ENCODE data around the gene NDUFA11.
A peak's percentile ranks its signal among the peaks of the same experiment; 100 is the strongest.

NDUFA11 gene

GRCh38 chr19:5903624-5904351 is at the start of gene NDUFA11:
TSS of gene NDUFA11 (minus strand) at chr19:5903790. CDS start at chr19:5903708, 82 bp downstream.
- DNase-seq = peak; percentile 99 to 100

- DNase-seq = no peak
Measured at GRCh38 chr19:5953030-5953589, 49.5 kb upstream of the NDUFA11 start.

- DNase-seq = no peak
Measured at GRCh38 chr19:5952193-5953029, 48.8 kb upstream of the NDUFA11 start.

GRCh38 chr19:5951338-5951861 is 47.8 kb upstream of the NDUFA11 start:
- DNase-seq = no peak

- DNase-seq = no peak
Measured at GRCh38 chr19:5950741-5951140, 47.2 kb upstream of the NDUFA11 start.

GRCh38 chr19:5949792-5950305 is 46.3 kb upstream of the NDUFA11 start:
- no peak for DNase-seq

GRCh38 chr19:5948752-5949564 is 45.4 kb upstream of the NDUFA11 start:
- no peak for DNase-seq

GRCh38 chr19:5947435-5947834 is 43.8 kb upstream of the NDUFA11 start:
- DNase-seq = no peak

GRCh38 chr19:5943623-5944022 is 40.0 kb upstream of the NDUFA11 start:
- no peak for DNase-seq

GRCh38 chr19:5943045-5943444 is 39.5 kb upstream of the NDUFA11 start:
- no peak for DNase-seq

GRCh38 chr19:5941673-5942072 is 38.1 kb upstream of the NDUFA11 start:
- no peak for DNase-seq

GRCh38 chr19:5940260-5941208 is 36.9 kb upstream of the NDUFA11 start:
- DNase-seq = no peak

GRCh38 chr19:5937550-5937949 is 34.0 kb upstream of the NDUFA11 start:
- DNase-seq = no peak

- no peak for DNase-seq
Measured at GRCh38 chr19:5936292-5936592, 32.7 kb upstream of the NDUFA11 start.

GRCh38 chr19:5935473-5936291 is 32.1 kb upstream of the NDUFA11 start:
- no peak for DNase-seq

- DNase-seq = no peak
Measured at GRCh38 chr19:5934774-5935472, 31.3 kb upstream of the NDUFA11 start.

- DNase-seq = no peak
Measured at GRCh38 chr19:5934069-5934401, 30.4 kb upstream of the NDUFA11 start.

GRCh38 chr19:5933391-5934068 is 29.9 kb upstream of the NDUFA11 start:
- no peak for DNase-seq

GRCh38 chr19:5932609-5933262 is 29.1 kb upstream of the NDUFA11 start:
- DNase-seq = no peak
